NT2/D1 (cell line): ENCODE results near the gene AMZ1.

ENCODE experiments used
- SUZ12 ChIP-seq: IDR thresholded peaks from 2 replicates; pipeline ENCODE4 v1.6.1; 2011; ENCODE audit not compliant: insufficient read length, insufficient read depth; ENCODE audit errors: extremely low read depth
- YY1 ChIP-seq: IDR thresholded peaks from 2 replicates; pipeline ENCODE4 v1.6.1; 2011; ENCODE audit not compliant: insufficient read length, insufficient read depth
- ZNF274 ChIP-seq: IDR thresholded peaks from 2 replicates; pipeline ENCODE4 v1.6.1; 2011; ENCODE audit warnings: mild to moderate bottlenecking, low read depth, low read length

GRCh38 chr7:2698581-2699288 is 10.7 kb downstream of the AMZ1 start:
- no peak for TF ChIP-seq YY1
- no peak for TF ChIP-seq ZNF274
- TF ChIP-seq SUZ12: no peak
